Ectodermal cell (in vitro differentiated cells): ENCODE measurements around the gene CARD9.

Experiments used
- H3K27ac ChIP-seq: 2 replicates; pipeline ENCODE4 v1.7.0; 2013; ENCODE audit warnings: mild to moderate bottlenecking, low read depth, low read length; ENCODE audit not compliant: insufficient read depth, poor library complexity, severe bottlenecking
- H3K27me3 ChIP-seq: 2 replicates; pipeline ENCODE4 v1.7.0; 2013; ENCODE audit warnings: mild to moderate bottlenecking, low read length; ENCODE audit not compliant: insufficient read depth, control insufficient read depth, poor library complexity, severe bottlenecking
- H3K36me3 ChIP-seq: one replicate; pipeline ENCODE4 v1.7.0; 2013; ENCODE audit warnings: low read length; ENCODE audit not compliant: control insufficient read depth, insufficient read depth
- H3K4me1 ChIP-seq: one replicate; pipeline ENCODE4 v1.7.0; 2013; ENCODE audit warnings: low read length; ENCODE audit not compliant: control insufficient read depth, insufficient read depth
- H3K4me3 ChIP-seq: 2 replicates; pipeline ENCODE4 v1.7.0; 2013; ENCODE audit warnings: low read depth, low read length, control low read depth; ENCODE audit not compliant: insufficient read depth
- H3K9me3 ChIP-seq: 2 replicates; pipeline ENCODE4 v1.7.0; 2013; ENCODE audit warnings: mild to moderate bottlenecking, low read length, moderate library complexity; ENCODE audit not compliant: control insufficient read depth
- WGBS, 2 experiments: methylation state at CpG; one replicate each; pipeline ENCODE4 v1.1.7; 2013; ENCODE audit warnings: missing lambda C conversion rate in 2 of 2; 5-methylcytosine and 5-hydroxymethylcytosine counted together

Gene CARD9

GRCh38 chr9:136348691-136349090 is 24.8 kb downstream of the CARD9 start:
- WGBS, 2 experiments = 95 to 96% methylated on average over 14 of the region's 14 CpGs

GRCh38 chr9:136347472-136348256 is 25.8 kb downstream of the CARD9 start:
- no peak overlapping the region for H3K27ac ChIP-seq
- 92% methylated on average over 34 of the region's 34 CpGs for WGBS, 2 experiments

More at GRCh38 chr9:136348691-136349090, 24.8 kb downstream of the CARD9 start:
- Histone ChIP-seq H3K9me3 (no peaks in the 10 kb centered on the region), H3K4me3 (no peak overlapping the region), H3K27me3 (no peaks in the 10 kb centered on the region), H3K4me1 (peaks cover 8% of the 10 kb centered on the region), H3K27ac (no peak overlapping the region), H3K36me3 (no peaks in the 10 kb centered on the region)

GRCh38 chr9:136346927-136347465 is 26.5 kb downstream of the CARD9 start:
- Histone ChIP-seq H3K4me3 (no peak overlapping the region), H3K36me3 (no peaks in the 10 kb centered on the region), H3K27ac (no peak overlapping the region), H3K27me3 (no peaks in the 10 kb centered on the region), H3K4me1 (peaks cover 17% of the 10 kb centered on the region), H3K9me3 (no peaks in the 10 kb centered on the region)
- WGBS, 2 experiments = 87 to 89% methylated on average over 20 of the region's 20 CpGs

More at GRCh38 chr9:136347472-136348256, 25.8 kb downstream of the CARD9 start:
- Histone ChIP-seq H3K4me1 (peaks cover 16% of the 10 kb centered on the region), H3K4me3 (no peak overlapping the region), H3K36me3 (no peaks in the 10 kb centered on the region), H3K27me3 (no peaks in the 10 kb centered on the region), H3K9me3 (no peaks in the 10 kb centered on the region)

- 81 to 82% methylated on average over 10 of the region's 10 CpGs for WGBS, 2 experiments
- no peak overlapping the region for H3K4me3 ChIP-seq
- H3K27ac ChIP-seq = no peak overlapping the region
- H3K27me3 ChIP-seq = no peaks in the 10 kb centered on the region
- H3K36me3 ChIP-seq = no peaks in the 10 kb centered on the region
- H3K4me1 ChIP-seq = peaks cover 21% of the 10 kb centered on the region
- H3K9me3 ChIP-seq = no peaks in the 10 kb centered on the region
Observed at GRCh38 chr9:136346157-136346481, 27.4 kb downstream of the CARD9 start.

GRCh38 chr9:136345281-136346156 is 27.9 kb downstream of the CARD9 start:
- no peaks in the 10 kb centered on the region for H3K9me3 ChIP-seq
- 72 to 73% methylated on average over 43 of the region's 43 CpGs for WGBS, 2 experiments
- H3K27ac ChIP-seq = no peak overlapping the region
- H3K4me3 ChIP-seq = no peak overlapping the region
- no peaks in the 10 kb centered on the region for H3K27me3 ChIP-seq
- H3K36me3 ChIP-seq = no peaks in the 10 kb centered on the region
- peaks cover 21% of the 10 kb centered on the region for H3K4me1 ChIP-seq

GRCh38 chr9:136344544-136345280 is 28.8 kb downstream of the CARD9 start:
- WGBS, 2 experiments = 89 to 90% methylated on average over 21 of the region's 21 CpGs
- Histone ChIP-seq H3K36me3 (no peaks in the 10 kb centered on the region), H3K4me3 (no peak overlapping the region), H3K27me3 (no peaks in the 10 kb centered on the region), H3K27ac (no peak overlapping the region), H3K4me1 (peaks cover 21% of the 10 kb centered on the region), H3K9me3 (no peaks in the 10 kb centered on the region)

GRCh38 chr9:136343884-136344269 is 29.6 kb downstream of the CARD9 start:
- 94 to 95% methylated on average over 24 of the region's 24 CpGs for WGBS, 2 experiments
- H3K27ac ChIP-seq = no peak overlapping the region
- no peak overlapping the region for H3K4me3 ChIP-seq
- peaks cover 24% of the 10 kb centered on the region for H3K4me1 ChIP-seq
- no peaks in the 10 kb centered on the region for H3K27me3 ChIP-seq
- H3K36me3 ChIP-seq = no peaks in the 10 kb centered on the region
- H3K9me3 ChIP-seq = no peaks in the 10 kb centered on the region

GRCh38 chr9:136343121-136343883 is 30.2 kb downstream of the CARD9 start:
- Histone ChIP-seq H3K4me1 (peaks cover 25% of the 10 kb centered on the region), H3K36me3 (no peaks in the 10 kb centered on the region), H3K9me3 (no peaks in the 10 kb centered on the region), H3K27ac (peak overlapping the region; percentile 64), H3K27me3 (no peaks in the 10 kb centered on the region), H3K4me3 (peak overlapping the region; percentile 14)
- WGBS, 2 experiments = 75 to 81% methylated on average over 23 of the region's 23 CpGs
